GM12892 (cell line): ENCODE data around the gene C3orf70.

Experiments used
- POLR2A ChIP-seq: IDR thresholded peaks from 2 replicates; pipeline ENCODE4 v1.6.1; 2011; ENCODE audit warnings: low read depth, low read length, control low read depth
- POLR2AphosphoS5 ChIP-seq: IDR thresholded peaks from 2 replicates; pipeline ENCODE4 v1.6.1; 2011; ENCODE audit warnings: low read depth, low read length, control low read depth
- TAF1 ChIP-seq: IDR thresholded peaks from 2 replicates; pipeline ENCODE4 v1.6.1; 2011; ENCODE audit warnings: low read depth, mild to moderate bottlenecking, control low read depth, low read length, borderline replicate concordance

GRCh38 chr3:185082829-185083228, 70.0 kb downstream of the C3orf70 start:
- TF ChIP-seq POLR2A: no peak
- TF ChIP-seq POLR2AphosphoS5: no peak
- TF ChIP-seq TAF1: no peak
